ENCODE measurements around the gene IDI1.
"Not testable (repeated sequence)": the region's sequence is repeated elsewhere in the genome, so short reads cannot be mapped to it uniquely, and the experiment has no call there.

IDI1 gene
- 196 to 307 reads per million in 2 donors for total RNA-seq

DNA sequence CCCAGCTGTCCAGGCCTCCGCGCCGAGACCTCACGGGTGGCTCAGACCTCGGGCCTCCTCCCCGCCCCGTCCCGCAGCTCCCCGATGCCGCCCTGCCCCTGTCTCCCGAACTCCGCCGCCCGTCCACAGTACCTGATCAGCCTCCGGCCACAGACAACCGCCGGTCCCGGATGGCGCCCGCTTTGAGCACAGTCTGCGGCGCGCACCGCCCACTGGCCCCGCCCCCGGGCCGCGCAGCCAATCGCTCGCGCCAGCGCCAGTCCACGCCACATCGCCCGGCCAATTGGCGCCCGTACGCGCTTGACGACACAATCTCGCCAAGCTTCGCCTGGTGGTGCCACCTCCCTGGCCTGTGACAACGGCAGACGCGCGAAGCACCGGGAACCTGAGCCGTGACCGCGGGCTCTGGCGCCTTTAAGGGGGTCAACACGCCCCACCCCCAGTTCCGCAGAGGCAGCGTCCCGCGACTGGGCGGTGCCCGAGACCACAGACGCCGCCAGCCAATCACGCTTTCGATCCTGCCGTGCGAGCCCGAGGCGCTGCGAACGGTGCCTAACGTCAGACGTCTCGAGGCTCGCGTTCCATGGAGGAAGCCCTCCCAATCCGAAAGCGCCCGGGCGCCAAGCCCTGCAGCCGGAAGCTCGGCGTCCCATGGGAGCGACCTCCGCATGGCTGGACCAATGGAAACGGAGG is at the start of gene IDI1:
IDI1 (minus strand) TSS at position 388 of the 693 bp plus-strand sequence; CDS start at position 272, 116 bp downstream.
- peak; percentile 92 to 100 (median 96) for DNase-seq

DNA sequence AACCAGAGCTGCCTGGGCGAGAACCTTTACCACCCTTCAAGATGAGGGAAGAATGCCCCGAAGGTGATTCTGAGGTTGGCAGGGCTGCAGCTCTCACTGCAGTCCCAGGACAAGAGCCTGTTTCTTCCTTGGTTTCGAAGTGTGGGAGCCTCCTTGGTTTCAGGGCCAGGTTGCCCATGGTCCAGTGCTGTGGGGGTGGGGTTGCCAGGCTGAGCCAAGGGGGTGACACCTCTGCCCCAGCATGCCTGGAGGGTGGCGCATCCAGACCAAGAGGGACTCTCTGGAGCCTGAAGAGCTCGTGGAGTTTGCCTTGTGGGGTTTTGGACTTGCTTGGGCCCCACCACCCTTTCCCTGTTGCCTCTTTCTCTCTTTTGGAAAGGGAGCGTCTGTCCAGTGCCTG is 48.5 kb upstream of the IDI1 start:
- DNase-seq = no peak

DNA sequence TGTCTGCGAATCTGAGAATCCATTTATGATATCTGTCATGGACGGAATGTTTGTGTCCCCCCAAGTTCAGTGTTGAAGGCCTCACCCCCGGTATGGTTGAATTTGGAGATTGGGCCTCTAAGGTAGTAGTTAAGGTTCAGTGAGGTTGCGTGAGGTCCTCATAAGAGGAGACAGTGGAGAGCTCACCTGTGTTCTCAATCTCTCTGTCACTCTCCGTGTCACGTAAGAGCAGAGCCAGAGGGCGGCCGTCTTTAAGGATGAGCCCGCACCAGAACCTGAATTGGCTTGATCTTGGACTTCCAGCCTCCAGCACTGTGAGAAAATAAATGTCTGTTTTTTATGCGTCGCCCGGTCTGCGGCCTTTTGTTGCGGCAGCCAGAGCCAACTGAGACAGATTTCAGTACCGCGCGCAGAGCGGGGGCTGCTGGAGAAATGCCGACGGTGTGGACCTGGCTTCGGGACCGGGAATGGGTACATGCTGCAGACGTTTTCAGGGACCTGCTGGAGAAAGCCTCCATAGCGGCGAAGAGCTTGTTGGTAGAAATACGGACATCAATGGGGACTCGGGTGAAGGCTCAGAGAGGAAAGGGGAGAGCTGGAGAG is 47.5 kb upstream of the IDI1 start:
- DNase-seq = no peak

DNA sequence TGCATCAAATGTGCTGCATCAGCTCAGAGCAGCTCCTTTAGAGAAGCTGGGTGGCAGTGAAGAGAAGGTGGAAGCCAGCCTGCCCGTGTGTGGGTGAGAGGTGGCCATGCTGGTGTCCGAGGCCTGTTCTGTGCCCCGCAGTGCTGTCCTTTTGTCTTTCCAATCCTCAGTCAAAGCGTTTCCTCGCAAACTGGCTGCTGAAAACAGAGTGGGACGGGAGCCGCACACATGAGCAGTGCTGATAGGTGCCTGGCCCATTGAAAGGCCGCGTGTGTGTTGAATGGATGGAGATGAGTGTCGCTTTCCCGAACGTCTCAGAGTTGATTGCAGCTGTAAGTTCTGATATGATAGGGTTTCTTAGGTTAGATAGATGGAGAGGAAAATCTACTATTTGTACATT is 46.6 kb upstream of the IDI1 start:
- DNase-seq = no peak

DNA sequence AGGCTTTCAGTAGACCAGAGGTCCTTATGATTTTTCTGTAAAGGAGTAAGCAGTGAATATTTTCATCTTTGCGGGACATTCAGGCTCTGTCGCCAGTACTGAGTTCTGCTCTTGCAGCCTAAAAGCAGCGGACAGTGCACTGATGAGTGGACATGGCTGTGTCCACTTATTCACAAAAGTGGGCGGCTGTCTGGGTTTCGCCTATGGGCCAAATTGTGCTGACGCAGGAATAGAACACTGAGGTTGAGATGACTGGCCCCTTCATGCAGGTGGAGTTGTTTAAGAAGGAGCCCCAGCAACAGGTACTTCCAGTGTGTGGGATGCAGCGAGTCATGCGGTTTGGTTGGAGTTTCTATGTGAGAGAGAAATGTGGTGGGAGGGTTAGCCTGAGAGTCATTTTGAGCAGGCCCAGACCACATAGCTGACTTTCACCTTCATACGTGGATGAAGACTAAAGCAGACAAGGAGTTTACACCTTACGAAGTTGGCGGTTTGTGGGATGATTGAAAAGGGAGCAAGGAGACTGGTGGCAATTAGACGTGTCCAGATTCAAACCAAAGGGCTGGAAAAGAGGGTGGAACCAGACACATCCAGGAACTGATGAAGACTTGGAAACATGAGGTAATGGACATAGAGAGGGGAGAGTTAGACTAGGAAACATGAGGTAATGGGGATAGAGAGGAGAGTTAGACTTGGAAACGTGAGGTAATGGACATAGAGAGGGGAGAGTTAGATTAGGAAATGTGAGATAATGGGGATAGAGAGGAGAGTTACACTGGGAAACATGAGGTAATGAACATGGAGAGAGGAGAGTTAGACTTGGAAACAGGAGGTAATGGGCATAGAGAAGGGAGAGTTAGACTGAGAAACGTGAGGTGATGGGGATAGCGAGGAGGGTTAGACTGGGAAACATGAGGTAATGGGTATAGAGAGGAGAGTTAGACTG is 45.5 kb upstream of the IDI1 start:
- DNase-seq = peak in 2 of 5 experiments; percentile 68 to 82

DNA sequence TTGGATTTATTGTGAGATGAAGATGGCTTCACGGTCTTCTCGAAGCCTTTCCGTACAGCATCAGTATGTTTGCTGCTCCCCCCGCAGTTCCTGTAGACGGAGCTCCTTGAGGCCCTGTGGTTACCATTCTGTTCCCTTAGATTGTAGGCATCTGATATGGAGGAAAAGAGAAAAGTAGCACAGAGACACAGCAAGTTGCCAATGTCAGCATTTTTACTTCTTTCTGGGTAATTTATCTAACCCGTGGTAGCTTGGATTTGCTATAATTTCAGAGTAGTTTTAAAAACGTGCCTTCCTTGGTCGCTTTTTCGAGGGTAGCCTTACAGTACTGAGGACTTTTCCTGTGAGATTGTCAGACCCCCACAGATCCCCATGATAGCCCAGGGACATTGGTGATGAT is 44.8 kb upstream of the IDI1 start:
- DNase-seq = no peak

DNA sequence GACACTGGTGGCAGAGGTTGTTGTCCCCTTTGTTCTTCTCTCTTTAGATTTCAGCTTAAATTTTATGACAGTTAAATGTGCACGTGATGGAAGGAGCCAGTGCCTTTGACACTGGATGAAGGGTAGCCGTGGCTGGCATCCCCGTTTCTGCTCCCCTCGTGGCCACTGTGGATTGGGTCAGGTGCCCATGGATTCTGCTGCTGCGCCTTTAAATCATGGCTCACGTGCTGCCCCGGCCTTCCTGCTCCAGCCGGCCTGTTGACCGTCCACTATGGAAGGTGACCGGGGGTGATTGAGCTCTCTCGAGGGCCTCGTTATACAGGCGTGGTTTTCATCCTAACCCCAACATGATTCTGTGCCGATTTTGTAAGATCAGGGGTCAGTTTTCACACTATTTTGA is 41.8 kb upstream of the IDI1 start:
- no peak for DNase-seq

DNA sequence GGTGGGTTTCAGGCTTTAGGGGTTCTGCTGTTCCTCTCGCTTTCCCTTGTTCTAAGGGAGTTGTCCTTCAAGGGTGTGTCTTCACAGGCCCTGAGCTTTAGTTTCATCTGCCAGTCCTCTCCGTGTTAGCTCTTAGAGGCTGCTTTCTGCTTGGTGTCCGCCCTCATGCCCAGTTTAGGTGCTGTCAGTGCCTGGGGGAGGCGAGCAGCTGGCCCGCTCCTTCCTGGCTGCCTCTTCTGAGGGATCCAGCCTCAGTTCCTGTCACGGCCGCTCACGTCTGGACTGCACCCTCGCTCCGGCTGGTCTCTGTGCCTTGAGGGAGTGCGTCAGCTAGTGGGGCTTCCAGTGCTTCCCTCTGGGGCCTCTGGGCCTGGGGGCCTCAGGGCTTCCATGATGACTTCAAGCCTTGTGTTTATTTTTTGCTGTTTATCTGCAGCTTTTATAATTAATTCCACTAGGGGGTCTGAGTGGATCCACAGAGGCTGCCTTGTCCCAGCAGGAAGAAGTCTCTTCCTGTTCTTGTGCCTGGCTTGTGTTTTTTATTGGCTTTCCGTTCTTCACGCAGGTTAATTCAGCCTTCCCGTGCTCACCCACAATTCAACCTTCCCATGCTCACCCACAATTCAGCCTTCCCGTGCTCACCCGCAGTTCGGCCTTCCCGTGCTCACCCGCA is 40.2 kb upstream of the IDI1 start:
- DNase-seq = no peak

DNA sequence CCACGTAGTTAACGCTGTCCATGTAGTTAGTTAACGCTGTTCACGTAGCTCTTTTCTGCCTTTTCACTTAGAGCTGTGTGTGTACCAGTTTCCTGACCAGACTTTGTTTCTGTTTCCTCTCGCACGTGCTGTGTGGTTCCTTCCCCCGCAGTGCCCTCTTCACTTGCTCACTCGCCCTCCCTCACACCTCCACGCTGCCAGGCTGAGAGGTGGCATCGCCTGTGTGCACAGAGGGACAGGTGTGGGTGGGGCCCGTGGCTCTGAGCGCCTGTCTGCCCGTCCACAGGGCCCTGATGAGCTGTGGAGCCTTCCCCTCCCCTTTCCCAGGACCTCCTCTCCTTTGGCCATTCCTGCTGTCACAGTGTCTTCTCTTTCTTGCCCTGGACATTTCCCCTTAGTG is 37.9 kb upstream of the IDI1 start:
- DNase-seq = peak in 1 of 5 experiments; percentile 26

DNA sequence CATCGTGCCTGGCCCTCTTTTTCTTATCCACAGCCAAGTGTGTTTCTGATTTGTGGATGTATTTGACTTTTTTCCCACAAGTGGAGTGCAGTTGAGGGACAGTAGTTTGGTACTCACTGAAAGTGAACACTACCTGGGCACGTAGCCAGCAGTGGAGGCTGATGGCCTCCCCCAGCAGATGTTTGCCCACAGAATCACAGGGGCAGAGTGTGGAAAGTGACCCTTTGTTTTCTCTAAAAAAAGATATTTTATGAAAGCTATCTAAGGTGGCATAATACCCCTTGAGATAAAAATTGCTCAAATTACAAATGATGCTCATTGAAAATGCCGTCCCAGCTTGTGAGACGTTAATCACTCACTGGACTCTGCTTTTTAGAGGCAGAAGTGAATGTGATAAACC is 36.3 kb upstream of the IDI1 start:
- no peak for DNase-seq

DNA sequence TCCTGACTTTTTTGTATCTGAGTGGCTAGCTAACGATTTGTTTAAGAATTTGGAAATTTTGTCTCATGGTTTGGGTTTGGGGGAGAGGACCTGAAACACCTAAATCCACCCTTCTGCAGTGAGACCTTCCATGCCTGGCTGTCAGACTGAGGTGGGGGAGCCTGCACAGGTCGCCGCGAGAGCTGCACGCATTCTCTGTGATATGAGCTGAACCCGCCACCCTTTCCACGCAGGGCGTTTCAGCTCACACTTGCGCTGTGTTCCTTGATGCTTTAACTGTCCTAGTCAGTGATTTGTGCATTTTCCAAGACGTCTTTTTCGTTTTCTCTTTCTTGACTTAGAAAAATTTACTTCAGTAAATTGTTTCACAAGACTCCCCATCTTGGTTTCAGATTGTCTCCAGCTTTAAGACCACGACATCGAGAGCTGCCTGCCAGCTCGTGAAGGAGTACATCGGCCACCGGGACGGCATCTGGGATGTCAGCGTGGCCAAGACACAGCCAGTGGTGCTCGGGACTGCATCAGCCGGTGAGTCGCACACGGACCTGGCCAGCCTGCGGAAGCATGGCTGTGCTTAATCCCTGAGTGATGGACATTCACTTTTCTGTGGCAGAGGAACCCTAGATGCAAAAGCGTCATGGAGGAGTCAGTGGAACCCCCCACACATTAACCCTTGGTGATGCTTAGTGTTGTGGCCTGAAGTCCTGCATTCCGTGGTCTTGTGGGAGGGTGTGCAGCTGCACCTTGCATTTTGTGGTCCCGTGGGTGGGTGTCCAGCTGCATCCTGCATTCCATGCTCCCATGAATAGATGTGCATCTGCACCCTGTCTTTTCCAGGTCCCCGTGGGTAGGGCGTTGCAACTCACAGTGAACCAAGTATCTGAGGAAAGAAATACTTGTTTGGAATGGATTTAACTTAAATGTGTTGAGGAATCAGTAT is 35.4 kb upstream of the IDI1 start:
- no peak for DNase-seq

DNA sequence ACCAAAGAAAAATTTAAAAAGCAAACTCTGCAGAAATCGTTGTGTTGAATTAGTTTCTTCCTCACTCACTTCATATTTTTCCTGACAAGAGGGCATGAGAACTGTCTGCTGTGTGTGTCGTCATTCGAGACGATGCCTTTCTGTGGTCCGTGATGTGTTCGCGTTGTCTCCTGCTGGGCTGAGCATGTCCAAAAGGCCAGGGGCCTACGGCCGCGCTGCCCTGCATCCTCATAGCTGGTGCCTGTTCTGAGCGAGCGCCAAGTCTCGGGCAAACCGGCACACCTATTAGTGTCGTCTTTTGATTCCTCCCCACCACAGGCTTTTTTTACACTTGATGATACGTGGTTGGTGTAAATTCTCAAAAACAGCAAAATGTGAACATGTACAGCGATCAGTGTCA is 34.7 kb upstream of the IDI1 start:
- no peak for DNase-seq

DNA sequence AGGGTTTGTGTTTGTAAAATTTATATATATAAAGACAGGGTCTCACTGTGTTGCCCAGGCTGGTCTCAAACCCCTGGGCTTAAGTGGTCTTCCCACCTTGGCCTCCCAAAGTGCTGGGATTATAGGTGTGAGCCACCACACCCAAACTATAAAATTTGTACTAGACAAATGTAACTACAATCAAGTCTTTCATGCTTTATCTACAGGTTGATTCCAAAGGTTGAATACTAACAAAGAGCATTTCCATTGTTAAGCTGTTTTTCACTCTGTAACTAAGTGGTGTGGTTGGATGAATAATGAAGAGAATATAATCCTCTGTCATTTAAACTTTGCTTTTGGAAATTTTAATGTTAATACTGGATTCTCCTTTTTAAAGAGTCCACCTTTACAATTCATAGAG is 29.7 kb upstream of the IDI1 start:
- no peak for DNase-seq

DNA sequence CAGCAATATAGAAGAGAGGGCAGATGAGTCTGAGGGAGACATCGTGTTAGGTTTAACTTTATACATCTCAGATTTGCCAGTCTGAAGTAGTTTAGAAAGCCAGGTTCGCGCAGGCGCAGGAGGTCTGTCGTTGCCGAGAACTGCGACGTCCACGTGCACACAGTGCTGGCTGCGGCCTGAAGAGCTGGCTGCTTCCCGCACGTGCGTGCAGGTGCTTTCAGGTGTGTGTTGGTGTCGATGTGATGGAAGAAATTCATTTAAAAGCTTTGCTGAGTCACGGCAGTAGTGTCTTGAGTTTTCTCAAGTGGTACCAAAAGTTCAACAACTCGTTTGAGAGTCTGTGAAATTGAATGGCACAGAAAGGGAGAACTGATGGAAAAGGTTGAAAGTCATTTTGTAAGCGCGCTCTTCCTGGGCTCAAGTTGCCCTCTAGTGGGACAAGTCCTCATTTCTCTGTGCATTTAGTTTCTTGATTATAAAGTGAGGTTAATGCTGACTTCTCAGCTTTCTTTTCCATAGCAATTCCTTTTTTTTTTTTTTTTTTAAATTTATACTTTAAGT is 25.9 kb upstream of the IDI1 start:
- peak in 1 of 5 experiments; percentile 35 for DNase-seq

DNA sequence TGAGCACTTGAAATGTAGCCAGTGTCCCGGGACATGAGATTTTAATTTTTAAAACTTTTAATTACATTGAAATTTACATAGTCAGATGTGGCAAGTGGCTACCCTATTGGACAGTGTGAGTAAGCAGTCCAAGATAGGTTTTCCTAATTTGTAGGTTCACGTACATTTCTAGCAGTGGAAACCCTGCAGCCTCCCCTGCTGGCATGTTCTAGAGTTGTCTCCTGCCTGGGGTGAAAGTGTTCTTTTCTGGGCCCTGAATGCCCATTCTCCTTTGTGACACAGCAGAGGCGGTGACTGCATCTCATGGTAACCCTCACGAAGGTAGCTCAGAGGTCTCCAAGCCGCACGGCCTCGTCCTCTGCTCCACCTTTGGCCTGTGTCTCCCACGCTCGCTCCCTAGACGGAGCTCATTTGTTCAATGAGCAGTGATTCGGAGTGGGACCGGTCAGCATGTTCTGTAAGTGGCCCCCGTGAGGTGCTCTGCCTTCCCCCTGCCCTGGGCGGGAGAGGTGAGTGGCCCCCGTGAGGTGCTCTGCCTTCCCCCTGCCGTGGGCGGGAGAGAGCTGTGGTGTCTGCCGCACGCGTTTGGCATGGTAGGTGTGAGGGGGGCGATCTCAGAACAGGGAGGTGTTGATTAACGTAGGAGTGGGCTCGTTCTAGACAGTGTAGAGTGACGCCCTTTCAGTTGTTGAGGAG is 25.3 kb upstream of the IDI1 start:
- DNase-seq = no peak

DNA sequence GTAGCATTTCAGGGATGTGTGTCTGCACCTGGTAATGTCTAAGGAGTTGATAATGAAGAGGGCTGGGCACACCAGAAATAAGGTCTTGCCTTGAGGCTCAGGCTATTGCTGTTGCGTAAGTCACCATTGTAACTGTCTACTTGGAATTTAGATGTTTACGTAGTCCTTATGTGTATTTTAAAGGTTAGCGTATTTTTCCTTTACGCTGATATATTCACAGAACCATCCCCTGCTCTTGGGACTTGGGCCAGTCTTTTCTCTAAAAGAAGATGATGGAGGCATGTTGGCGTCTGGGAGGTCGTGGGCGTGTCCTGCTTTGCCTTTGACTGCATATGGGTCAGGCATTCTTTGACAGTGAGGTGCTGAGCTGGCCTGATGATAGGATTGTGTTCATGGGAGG is 22.0 kb upstream of the IDI1 start:
- DNase-seq = no peak

DNA sequence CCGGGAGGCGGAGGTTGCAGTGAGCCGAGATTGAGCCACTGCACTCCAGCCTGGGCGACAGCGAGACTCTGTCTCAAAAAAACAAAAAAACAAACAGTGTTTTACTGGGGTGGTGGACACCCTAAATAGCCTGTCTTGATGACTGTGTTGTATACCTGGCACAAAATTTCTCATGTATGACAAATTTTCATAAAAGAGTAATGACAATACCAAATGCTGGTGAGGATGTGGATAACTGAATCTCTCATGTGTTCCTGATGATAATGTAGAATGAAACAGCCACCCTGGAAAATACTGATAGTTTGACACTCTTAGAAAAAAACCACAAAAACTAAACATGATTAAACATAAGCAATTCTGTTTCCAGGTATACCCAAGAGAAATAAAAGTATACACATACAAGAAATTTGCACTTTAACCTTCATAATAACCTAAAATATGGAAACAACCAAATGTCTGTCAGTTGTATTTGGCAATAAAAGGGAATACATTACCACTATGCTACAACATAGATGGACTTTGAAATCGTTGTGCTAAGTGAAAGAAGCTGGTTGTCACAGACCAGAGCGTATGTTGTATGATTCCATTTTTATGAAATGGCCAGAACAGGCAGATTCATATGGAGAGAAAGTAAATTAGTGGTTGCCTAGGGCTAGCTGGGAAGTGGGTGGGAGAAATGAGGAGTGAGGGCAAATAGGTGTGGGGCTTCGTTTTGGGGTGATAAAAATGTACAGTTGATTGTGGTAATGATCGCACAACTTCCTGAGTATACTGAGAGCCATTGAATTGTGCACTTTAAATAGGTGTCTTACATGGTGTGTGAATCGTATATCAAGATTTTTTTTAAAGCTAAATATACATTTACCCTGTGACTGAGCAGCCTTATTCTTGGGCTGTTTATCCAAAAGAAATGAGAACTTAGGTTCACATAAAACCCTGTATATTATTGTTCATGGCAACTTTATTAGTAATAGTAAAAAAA is 19.8 kb upstream of the IDI1 start:
- DNase-seq = no peak

DNA sequence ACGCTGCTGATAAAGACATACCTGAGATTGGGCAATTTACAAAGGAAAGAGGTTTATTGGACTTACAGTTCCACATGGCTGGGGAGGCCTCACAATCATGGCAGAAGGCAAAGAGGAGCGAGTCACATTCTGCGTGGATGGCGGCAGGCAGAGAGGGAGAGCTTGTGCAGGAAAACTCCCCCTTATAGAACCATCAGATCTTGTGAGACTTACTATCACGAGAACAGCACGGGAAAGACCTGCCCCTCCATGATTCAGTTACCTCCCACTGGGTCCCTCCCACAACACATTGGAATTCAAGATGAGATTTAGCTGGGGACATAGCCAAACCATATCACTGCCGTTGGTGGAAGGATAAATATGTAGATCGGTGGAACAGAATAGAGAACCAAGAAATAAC is 17.8 kb upstream of the IDI1 start:
- DNase-seq = not testable (repeated sequence)

DNA sequence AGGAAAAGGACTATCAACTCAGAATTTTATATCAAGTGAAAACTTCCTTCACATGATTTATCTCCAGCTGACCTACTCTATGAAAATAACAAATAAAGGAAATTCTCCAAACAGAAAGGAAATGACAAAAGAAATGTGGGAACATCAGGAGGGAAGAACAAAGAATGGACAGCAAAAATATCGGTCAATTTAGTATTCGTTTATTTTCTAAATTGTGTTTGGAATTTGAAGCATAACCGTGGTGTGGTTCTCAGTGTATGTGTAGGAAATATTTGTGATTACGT is 16.0 kb upstream of the IDI1 start:
- no peak for DNase-seq

Measured in T-helper 2 cell (primary cell).